AG09309 (cell line): ENCODE data around the gene DMGDH.

Experiments used
- DNase-seq: peaks from one replicate; pipeline ENCODE4 v3.0.0-alpha.2; 2010; ENCODE audit warnings: low read depth
- H3K4me3 ChIP-seq: 2 replicates; pipeline ENCODE4 v1.5.1; 2011; ENCODE audit warnings: mild to moderate bottlenecking, low read depth, low read length, moderate library complexity; ENCODE audit not compliant: control insufficient read depth
- TF ChIP-seq, protein P1 (sequence below): IDR thresholded peaks from 2 replicates; pipeline ENCODE4 v1.5.1; 2011; ENCODE audit warnings: mild to moderate bottlenecking, low read depth, low read length, inconsistent platforms; ENCODE audit not compliant: insufficient read depth, control insufficient read depth; ENCODE audit errors: missing control alignments

Gene DMGDH

DNA sequence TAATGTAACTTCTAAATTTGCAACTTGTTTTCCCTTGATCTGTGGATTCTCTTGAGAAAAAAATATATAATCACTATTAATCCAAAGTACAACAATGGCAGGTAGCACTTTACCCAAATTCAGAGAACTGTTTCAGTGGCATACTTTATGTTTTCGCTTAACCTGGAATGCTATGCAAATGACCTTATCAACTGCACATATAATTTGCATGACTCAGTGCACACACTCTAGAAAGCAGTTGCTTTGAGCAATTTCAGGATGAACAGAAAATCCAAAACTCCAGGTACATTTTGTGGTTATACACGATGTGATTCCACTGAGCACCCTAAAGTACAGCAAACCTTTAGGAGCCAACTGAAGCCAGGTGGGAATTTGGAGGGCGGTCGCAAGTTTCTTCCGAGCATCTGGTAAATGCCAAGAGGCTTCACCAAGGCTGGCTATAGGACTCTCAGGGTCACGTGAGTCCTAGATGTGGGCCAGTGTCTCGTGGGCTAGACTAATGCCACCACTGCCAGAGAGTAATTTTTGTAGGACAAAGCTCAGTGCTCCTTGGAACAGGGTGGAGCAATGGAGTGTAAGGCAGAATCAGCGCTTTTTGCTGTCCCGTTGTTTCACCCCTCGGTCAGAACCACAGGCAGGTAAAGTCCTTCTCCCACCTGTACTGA, 37.3 kb downstream of the DMGDH start:
- H3K4me3 ChIP-seq: no peak overlapping the region
- TF ChIP-seq, protein P1, sequence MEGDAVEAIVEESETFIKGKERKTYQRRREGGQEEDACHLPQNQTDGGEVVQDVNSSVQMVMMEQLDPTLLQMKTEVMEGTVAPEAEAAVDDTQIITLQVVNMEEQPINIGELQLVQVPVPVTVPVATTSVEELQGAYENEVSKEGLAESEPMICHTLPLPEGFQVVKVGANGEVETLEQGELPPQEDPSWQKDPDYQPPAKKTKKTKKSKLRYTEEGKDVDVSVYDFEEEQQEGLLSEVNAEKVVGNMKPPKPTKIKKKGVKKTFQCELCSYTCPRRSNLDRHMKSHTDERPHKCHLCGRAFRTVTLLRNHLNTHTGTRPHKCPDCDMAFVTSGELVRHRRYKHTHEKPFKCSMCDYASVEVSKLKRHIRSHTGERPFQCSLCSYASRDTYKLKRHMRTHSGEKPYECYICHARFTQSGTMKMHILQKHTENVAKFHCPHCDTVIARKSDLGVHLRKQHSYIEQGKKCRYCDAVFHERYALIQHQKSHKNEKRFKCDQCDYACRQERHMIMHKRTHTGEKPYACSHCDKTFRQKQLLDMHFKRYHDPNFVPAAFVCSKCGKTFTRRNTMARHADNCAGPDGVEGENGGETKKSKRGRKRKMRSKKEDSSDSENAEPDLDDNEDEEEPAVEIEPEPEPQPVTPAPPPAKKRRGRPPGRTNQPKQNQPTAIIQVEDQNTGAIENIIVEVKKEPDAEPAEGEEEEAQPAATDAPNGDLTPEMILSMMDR: no peak
- DNase-seq: no peak

DNA sequence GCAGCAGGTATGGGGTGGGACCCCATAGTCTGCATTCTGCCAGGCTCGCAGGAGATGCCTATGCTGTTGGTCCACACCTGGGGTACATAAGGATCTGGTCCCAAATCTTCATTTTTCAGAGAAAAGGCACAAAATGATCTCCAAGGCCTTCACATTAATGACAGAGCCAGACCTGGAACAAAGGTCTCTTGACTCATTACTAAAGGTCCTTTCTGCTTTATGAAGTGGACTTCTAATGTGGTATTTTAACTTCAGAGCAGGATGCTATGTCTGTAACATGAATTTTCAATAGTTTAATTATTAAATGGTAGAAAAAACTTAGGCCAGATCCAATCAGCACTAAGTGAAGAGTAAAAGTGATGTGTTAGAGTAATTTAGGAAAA, 38.0 kb downstream of the DMGDH start:
- TF ChIP-seq, protein P1: no peak
- no peak overlapping the region for H3K4me3 ChIP-seq
- no peak for DNase-seq

DNA sequence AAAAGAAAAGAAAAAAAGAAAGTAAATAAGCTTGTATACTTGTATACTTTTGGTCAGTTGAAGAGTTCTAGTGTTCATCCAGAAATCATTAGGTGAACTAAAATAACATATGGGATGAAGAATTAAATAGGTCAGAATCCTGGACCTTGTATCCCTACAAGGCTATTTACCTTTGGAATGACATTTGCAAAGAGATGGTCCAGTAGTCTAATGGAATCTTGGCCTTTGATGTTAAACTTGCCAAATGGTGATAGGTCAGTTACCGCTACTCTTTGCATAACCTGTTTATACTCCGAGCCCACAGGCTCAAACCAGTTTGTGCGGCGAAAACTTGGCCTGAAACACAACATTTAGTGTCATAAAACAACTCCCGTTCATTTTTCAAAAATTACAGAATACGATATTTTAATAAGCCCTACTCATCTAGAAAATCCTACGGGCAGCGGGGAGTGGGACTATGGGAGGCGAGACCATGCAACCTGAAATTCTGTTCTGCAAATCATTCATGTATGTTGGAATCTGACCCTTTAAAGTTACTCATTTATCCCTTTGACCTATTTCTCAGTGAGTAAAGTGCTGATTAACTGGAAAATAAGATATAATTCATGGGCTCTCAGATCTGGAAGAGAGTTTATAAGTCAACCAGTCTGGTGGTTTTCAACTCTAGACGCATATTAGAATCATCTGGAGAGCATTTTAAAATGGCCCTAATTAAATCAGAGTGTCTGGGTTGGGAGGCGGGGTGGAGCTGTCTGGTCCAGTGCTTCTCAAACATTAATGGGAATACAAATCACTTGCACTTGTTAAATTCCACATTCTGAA, 38.6 kb downstream of the DMGDH start:
- H3K4me3 ChIP-seq: no peak overlapping the region
- TF ChIP-seq, protein P1: no peak
- no peak for DNase-seq

DNA sequence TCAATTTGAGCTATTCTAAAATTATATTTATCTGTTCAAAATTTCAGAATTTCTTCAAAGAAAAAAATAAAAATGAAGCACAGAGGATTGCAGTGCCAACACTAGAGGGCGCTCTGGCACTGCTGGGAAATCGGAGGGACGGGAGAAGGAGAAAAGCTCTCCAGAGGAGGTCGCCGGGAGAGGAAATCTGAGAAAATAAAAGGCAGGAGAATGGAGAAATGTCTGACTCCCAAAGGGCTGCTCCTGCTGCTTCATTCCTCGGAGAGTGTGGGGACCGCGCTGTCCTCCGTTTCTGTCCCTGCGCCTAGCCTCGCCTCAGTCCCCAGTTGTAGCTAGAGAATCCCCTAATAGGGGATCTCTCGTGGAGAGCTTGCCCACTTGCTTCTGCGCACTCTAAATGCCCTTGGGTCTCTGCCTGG, 44.4 kb downstream of the DMGDH start:
- no peak for DNase-seq

DNA sequence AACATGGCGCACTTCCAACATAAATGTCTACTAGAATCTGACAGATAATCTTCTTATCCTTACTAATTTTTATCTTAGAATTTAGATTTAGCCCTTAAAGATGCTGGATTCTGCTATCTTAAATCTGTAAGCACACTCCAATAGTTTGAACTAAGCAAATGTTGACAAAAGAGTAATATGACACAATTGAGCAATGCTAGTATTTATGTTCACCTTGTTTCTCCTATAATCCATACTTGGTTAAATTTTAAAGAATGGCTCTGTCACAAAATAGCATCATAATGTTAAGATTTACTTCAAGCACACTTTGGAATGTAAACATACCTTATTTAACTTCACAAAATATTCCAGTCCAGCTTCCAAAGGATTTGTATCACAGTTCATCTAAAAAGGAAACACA, 45.5 kb downstream of the DMGDH start:
- H3K4me3 ChIP-seq: no peak overlapping the region
- TF ChIP-seq, protein P1: no peak
- no peak for DNase-seq

More for the DNA sequence above, 44.4 kb downstream of the DMGDH start:
- H3K4me3 ChIP-seq: peak overlapping the region; percentile 18
- TF ChIP-seq, protein P1: peak; percentile 93

DNA sequence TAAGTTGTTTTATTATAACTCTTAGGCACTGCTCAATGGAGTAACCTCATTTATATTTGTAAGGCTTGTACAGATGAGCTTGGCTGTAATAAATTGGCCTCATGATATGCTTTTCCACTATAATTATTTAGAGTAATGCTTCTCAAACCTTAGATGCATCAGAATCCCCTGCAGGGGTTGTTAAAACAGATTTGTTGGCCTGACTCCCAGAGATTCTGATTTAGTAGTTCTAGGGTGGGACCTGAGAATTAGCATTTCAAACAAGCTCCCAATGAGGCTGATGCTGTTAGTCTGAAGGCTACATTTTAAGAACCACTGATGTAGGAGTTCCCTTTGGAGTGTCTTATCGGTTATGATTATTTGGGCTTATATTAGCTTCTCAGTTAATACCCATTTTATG, 46.1 kb downstream of the DMGDH start:
- no peak for DNase-seq
- H3K4me3 ChIP-seq: no peak overlapping the region

More for the DNA sequence above, 46.1 kb downstream of the DMGDH start:
- TF ChIP-seq, protein P1: no peak
